ENCODE results near the gene CA4. TPM values are rescaled to one million over a fixed set of nuclear protein-coding genes. Genes with fewer than 3 reads are reported as not detected.

Gene CA4
- total and polyA plus RNA-seq, 2 donors (not counting 1 experiment from before 2014, with no cell fraction given), result not detected

GRCh38 chr17:60135951-60136666 lies 13.7 kb upstream of the CA4 start:
- no peaks in the 10 kb centered on the region for H3K9me3 Mint-ChIP-seq (ENCODE audit: insufficient read depth)
- DNase-seq (peak; percentile 43), ATAC-seq (ENCODE audit: low read depth) (no peak)
- ChIA-PET CTCF (no interaction called here), POLR2A (interaction anchor here (1.0 kb wide), 1 partner anchor 44 kb away, joined by 3 read pairs; no protein-coding TSS in a partner anchor)
- Histone ChIP-seq H3K4me3 (ENCODE audit: control extremely low read depth in 1 of 5, extremely low read depth in 1 of 5, insufficient read depth in 1 of 5, low read depth in 2 of 5, low read length in 4 of 5) (peak overlapping the region in 1 of 5 experiments; percentile 85), H3K9me3 (ENCODE audit: control extremely low read depth in 1 of 3, control insufficient read depth in 2 of 3, insufficient read depth in 1 of 3, low read length in 2 of 3) (peaks cover 0 to 32% (median 0%) of the 10 kb centered on the region in 3 donors), H2AFZ (ENCODE audit: insufficient read depth, low read depth, low read length, poor library complexity, severe bottlenecking) (peak overlapping the region; percentile 68), H3K9ac (ENCODE audit: low read length) (peak overlapping the region; percentile 69), H3K36me3 (replicated peaks in 1 of 2; ENCODE audit: control extremely low read depth in 1 of 2, control insufficient read depth in 1 of 2, extremely low read depth in 1 of 2, insufficient read depth in 2 of 2, low read length in 1 of 2) (peaks cover 0 to 4% of the 10 kb centered on the region in 2 experiments), H3K27ac (ENCODE audit: low read length in 2 of 2) (no peak overlapping the region), H4K20me1 (ENCODE audit: control insufficient read depth, insufficient read depth, low read length, poor library complexity, severe bottlenecking) (no peaks in the 10 kb centered on the region), H3K4me1 (ENCODE audit: control insufficient read depth in 2 of 2, insufficient read depth in 2 of 2, low read length in 2 of 2) (peaks cover 36 to 39% of the 10 kb centered on the region in 2 donors), H3K79me2 (ENCODE audit: control insufficient read depth, insufficient read depth, low read length) (no peaks in the 10 kb centered on the region), H3K4me2 (replicated peaks; ENCODE audit: low read depth, low read length, poor library complexity, severe bottlenecking) (peak overlapping the region; percentile 91), H3K27me3 (replicated peaks in 1 of 4; ENCODE audit: control extremely low read depth in 1 of 4, control insufficient read depth in 3 of 4, insufficient read depth in 4 of 4, low read length in 3 of 4) (peaks cover 0 to 33% (median 22%) of the 10 kb centered on the region in 4 experiments)
- H3K4me3 Mint-ChIP-seq, result peak overlapping the region; percentile 92
- peaks cover 34% of the 10 kb centered on the region for H3K4me1 Mint-ChIP-seq
- peak overlapping the region; percentile 59 for H3K27ac Mint-ChIP-seq
- TF ChIP-seq CTCF (IDR thresholded peaks at IDR 0.05) (no peak), EZH2 (IDR thresholded peaks at IDR 0.05; ENCODE audit: borderline replicate concordance, insufficient read depth, low read depth, low read length, poor library complexity, severe bottlenecking) (no peak)
- intact Hi-C loops (cut with micrococcal nuclease), result loop anchor here (10.0 kb wide), 2 partner anchors 51 to 469 kb away; partner anchors contain the start of gene PPM1D
- WGBS (ENCODE audit: insufficient coverage), result 86% methylated on average over 12 of the region's 13 CpGs
- H3K27me3 Mint-ChIP-seq, result peaks cover 12% of the 10 kb centered on the region

DNA sequence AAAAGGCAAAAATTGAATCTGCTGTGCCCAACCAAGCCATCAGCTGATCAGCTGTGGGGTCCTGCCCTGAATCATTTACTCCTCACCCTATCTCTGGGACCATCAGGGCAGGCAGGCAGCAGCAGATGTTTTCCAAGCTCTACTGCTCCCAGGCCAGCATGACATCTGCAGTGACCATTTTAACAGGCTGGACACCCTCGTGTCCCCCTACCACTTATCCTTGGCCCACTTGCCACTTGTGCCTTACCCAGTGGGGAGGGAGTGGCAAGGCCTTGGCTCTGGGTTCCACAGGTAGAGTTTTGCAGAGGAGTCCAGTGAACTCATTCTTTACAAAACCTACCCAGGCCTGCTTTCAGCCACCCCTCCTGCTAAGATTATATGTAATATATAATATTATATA lies 12.0 kb upstream of the CA4 start:
- Histone ChIP-seq H2AFZ (ENCODE audit: insufficient read depth, low read depth, low read length, poor library complexity, severe bottlenecking) (no peak overlapping the region), H3K27ac (ENCODE audit: low read length in 2 of 2) (no peak overlapping the region), H4K20me1 (ENCODE audit: control insufficient read depth, insufficient read depth, low read length, poor library complexity, severe bottlenecking) (no peaks in the 10 kb centered on the region), H3K9me3 (ENCODE audit: control extremely low read depth in 1 of 3, control insufficient read depth in 2 of 3, insufficient read depth in 1 of 3, low read length in 2 of 3) (peaks cover 0 to 38% (median 0%) of the 10 kb centered on the region in 3 donors), H3K4me3 (ENCODE audit: control extremely low read depth in 1 of 5, extremely low read depth in 1 of 5, insufficient read depth in 1 of 5, low read depth in 2 of 5, low read length in 4 of 5) (no peak overlapping the region), H3K9ac (ENCODE audit: low read length) (no peak overlapping the region), H3K27me3 (replicated peaks in 1 of 4; ENCODE audit: control extremely low read depth in 1 of 4, control insufficient read depth in 3 of 4, insufficient read depth in 4 of 4, low read length in 3 of 4) (peaks cover 0 to 49% (median 33%) of the 10 kb centered on the region in 4 experiments), H3K4me1 (ENCODE audit: control insufficient read depth in 2 of 2, insufficient read depth in 2 of 2, low read length in 2 of 2) (peaks cover 46 to 50% of the 10 kb centered on the region in 2 donors), H3K36me3 (replicated peaks in 1 of 2; ENCODE audit: control extremely low read depth in 1 of 2, control insufficient read depth in 1 of 2, extremely low read depth in 1 of 2, insufficient read depth in 2 of 2, low read length in 1 of 2) (no peaks in the 10 kb centered on the region), H3K79me2 (ENCODE audit: control insufficient read depth, insufficient read depth, low read length) (no peaks in the 10 kb centered on the region), H3K4me2 (replicated peaks; ENCODE audit: low read depth, low read length, poor library complexity, severe bottlenecking) (no peak overlapping the region)
- ChIA-PET CTCF (interaction anchor here (0.7 to 1.2 kb wide), 2 partner anchors 32 to 420 kb away, joined by 3 read pairs; no protein-coding TSS in a partner anchor), POLR2A (interaction anchor here (0.6 to 0.7 kb wide), 2 partner anchors 28 to 861 kb away, joined by 4 to 5 read pairs; no protein-coding TSS in a partner anchor)
- peaks cover 45% of the 10 kb centered on the region for H3K4me1 Mint-ChIP-seq
- no peaks in the 10 kb centered on the region for H3K9me3 Mint-ChIP-seq (ENCODE audit: insufficient read depth)
- peaks cover 26% of the 10 kb centered on the region for H3K27me3 Mint-ChIP-seq
- no peak for TF ChIP-seq EZH2 (IDR thresholded peaks at IDR 0.05; ENCODE audit: borderline replicate concordance, insufficient read depth, low read depth, low read length, poor library complexity, severe bottlenecking)
- no peak for TF ChIP-seq CTCF (IDR thresholded peaks at IDR 0.05)
- WGBS (ENCODE audit: insufficient coverage), result no CpG with 5 or more reads among the region's 1 CpG
- no peak overlapping the region for H3K4me3 Mint-ChIP-seq
- intact Hi-C loops (cut with micrococcal nuclease), result loop anchor here (10.0 kb wide), 2 partner anchors 53 to 467 kb away; partner anchors contain the start of gene PPM1D
- DNase-seq, result no peak
- H3K27ac Mint-ChIP-seq, result no peak overlapping the region
- no peak for ATAC-seq (ENCODE audit: low read depth)
